Adrenal gland (tissue), 5 donors: ENCODE data around the gene OR8B8.
"Not testable (repeated sequence)": the region's sequence is repeated elsewhere in the genome, so short reads cannot be mapped to it uniquely, and the experiment has no call there.

Experiments
- POLR2A ChIP-seq, 2 donors: fragments of 450-650 bp; IDR thresholded peaks; one replicate each; pipeline ENCODE4 v1.6.1; 2017; ENCODE audit warnings: antibody characterized with exemption in 2 of 2, mild to moderate bottlenecking in 2 of 2, moderate library complexity in 1 of 2
- TF ChIP-seq, protein P1 (sequence below), 6 experiments: fragments of 450-650 bp in 4 of 6; fragments of 200-600 bp in 2 of 6; sonication (generic) in 1 of 6; IDR thresholded peaks; 1 replicate in 5 of 6; 2 replicates in 1 of 6; pipeline versions ENCODE4 v1.5.1 to v1.8.0; 2016 to 2021; ENCODE audit warnings: antibody characterized with exemption in 6 of 6, mild to moderate bottlenecking in 2 of 6, moderate library complexity in 1 of 6
- donor health status: DM: no; HTN: no; CAD: no.

DNA sequence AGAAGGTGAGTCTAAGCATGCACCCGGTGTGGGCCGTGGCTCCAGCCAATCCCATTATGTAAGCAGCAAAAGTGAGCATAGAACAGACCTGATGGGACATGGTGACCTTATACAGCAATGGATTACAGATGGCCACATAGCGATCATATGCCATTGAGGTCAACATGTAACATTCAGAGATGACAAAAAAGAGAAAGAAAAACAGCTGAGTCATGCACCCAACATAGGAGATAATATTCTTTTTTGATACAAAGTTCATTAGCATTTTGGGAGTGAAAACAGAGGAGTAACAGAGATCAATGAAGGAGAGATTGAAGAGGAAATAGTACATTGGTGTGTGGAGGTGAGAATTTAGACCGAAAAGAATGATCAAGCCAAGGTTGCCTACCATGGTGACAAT is 48.6 kb downstream of the OR8B8 start:
- not testable (repeated sequence) for TF ChIP-seq POLR2A (IDR thresholded peaks at IDR 0.05)
- TF ChIP-seq, protein P1, sequence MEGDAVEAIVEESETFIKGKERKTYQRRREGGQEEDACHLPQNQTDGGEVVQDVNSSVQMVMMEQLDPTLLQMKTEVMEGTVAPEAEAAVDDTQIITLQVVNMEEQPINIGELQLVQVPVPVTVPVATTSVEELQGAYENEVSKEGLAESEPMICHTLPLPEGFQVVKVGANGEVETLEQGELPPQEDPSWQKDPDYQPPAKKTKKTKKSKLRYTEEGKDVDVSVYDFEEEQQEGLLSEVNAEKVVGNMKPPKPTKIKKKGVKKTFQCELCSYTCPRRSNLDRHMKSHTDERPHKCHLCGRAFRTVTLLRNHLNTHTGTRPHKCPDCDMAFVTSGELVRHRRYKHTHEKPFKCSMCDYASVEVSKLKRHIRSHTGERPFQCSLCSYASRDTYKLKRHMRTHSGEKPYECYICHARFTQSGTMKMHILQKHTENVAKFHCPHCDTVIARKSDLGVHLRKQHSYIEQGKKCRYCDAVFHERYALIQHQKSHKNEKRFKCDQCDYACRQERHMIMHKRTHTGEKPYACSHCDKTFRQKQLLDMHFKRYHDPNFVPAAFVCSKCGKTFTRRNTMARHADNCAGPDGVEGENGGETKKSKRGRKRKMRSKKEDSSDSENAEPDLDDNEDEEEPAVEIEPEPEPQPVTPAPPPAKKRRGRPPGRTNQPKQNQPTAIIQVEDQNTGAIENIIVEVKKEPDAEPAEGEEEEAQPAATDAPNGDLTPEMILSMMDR (IDR thresholded peaks at IDR 0.05): not testable (repeated sequence)
